ENCODE data around the gene DOCK8.

GRCh38 chr9:371349-371748 lies 156.7 kb downstream of the DOCK8 start:
- no peak for TF ChIP-seq CTCF (conservative IDR thresholded peaks at IDR 0.05)
- no peak for TF ChIP-seq EZH2 (IDR thresholded peaks at IDR 0.05; ENCODE audit: low read depth)

Measured in PC-9 (cell line).